ENCODE results near the gene ATP5F1D.

- TF ChIP-seq CTCF (conservative IDR thresholded peaks at IDR 0.05): no peak
- TF ChIP-seq EZH2 (IDR thresholded peaks at IDR 0.05; ENCODE audit: low read depth): no peak
These were observed 5.7 kb upstream of the ATP5F1D start for GRCh38 chr19:1235625-1236538.
